SIG-M5 (cell line): ENCODE measurements around the gene MED12L.

Experiments used
- DNase-seq: peaks from one replicate; lab custom pipeline; 2025; lab: John Stamatoyannopoulos, UW

Gene MED12L

DNA sequence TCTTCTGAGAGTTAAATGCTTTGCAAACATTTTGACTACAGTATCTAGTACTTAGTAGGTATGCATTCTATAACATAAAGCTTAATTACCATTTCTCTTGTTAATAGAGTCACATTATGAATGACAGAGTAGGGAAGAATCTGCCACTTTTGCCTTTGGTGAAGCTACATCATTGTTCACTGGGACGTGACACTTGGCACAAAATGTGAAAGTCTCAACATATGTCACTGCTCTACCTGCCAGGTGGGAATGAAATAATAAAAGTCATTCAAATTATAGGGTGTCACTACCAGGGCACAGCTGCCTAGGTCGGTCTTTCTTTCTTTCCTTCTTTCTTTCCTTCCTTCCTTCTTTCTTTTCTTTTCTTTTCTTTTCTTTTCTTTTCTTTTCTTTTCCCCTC is 213.5 kb downstream of the MED12L start:
- no peak for DNase-seq

DNA sequence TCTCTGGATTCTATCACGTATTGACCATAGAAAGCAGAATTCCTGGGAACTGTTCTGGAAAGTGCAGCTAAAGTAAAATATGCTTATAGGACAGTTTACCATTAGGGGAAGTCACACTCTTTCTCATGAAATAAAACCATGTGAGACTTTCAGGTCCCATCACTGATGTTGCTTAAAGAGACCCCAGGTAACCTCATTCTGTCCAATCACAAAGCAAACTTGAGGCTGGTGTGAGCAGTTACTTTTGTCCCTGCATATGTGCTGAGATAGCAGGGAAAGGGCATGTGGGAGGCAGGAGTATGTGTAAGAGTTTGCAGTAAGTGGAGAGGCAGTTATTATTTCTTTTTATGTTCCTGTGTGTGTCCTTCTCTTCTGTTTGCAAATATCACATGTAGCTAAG is 215.1 kb downstream of the MED12L start:
- DNase-seq, result no peak

- no peak for DNase-seq
These were observed 216.3 kb downstream of the MED12L start for GRCh38 chr3:151301787-151302186.

DNA sequence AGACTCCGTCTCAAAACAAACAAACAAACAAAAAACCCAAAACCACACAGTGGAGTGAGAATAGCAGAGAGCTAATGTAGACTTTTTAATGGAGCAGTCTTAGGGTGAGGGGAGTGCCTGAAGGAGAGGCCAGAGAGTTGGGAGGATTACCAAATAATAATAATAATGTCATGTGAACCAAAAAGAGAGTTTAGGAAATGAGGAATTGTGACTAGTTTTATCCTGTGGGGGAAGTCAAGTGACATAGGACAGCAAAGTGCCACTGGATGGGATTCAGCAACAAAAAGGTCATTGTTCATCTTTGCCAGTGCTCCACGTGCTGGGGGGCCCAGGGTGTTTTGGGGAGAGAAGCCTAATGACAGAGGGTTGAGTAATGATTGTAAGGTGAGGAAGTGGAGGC is 218.3 kb downstream of the MED12L start:
- DNase-seq, result no peak

- no peak for DNase-seq
These were observed 219.8 kb downstream of the MED12L start for GRCh38 chr3:151305060-151305774.

- DNase-seq, result no peak
These were observed 220.3 kb downstream of the MED12L start for GRCh38 chr3:151305775-151306151.

DNA sequence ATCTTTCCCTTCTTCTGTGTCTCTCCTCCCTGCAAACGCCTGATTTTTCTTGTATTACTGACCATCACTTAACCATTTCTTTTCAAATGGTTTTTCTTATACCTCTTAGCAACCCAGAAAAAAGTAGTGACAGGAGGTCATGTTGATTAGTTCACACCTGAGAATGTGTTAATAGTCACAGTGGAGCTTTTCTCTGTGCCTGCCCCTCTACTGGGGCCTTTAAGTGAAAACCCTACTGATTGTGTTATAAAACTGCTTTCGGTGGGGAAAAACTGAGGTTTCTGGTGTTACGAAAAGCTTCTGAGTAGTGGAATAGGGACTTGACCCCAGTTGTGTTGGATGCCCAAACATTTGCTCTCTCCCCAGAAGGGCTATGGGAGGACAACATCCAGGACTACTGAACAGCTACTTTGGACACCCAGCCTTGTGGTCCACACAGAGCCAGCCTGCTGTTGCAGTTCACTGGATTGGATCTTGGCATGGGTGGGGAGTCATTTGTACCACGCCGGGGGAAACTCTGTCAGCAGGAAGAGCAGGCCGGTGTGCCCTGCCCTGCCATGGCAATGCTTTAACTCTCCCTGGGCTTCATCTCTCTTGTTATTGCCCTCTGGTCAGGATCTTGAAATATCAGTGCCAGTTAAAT is 220.8 kb downstream of the MED12L start:
- no peak for DNase-seq

DNA sequence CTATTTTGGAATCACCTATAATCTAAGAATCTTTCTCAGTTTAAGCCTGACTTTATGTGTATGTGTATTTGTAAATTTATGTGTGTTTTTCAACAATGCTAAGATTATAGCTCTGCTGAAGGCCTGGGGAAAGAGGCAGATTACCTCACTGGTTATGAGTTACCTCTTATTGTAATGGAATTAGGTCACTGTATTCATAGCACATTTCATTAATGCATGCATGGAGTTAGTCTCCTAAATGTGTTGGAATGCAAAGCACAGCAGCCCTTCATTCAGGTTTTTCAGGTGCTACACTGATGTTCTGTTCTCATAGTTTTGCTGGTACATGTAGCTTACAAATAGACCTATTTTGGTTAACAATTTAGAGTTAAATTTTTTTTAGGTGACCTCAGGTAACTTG is 221.7 kb downstream of the MED12L start:
- DNase-seq, result no peak

DNA sequence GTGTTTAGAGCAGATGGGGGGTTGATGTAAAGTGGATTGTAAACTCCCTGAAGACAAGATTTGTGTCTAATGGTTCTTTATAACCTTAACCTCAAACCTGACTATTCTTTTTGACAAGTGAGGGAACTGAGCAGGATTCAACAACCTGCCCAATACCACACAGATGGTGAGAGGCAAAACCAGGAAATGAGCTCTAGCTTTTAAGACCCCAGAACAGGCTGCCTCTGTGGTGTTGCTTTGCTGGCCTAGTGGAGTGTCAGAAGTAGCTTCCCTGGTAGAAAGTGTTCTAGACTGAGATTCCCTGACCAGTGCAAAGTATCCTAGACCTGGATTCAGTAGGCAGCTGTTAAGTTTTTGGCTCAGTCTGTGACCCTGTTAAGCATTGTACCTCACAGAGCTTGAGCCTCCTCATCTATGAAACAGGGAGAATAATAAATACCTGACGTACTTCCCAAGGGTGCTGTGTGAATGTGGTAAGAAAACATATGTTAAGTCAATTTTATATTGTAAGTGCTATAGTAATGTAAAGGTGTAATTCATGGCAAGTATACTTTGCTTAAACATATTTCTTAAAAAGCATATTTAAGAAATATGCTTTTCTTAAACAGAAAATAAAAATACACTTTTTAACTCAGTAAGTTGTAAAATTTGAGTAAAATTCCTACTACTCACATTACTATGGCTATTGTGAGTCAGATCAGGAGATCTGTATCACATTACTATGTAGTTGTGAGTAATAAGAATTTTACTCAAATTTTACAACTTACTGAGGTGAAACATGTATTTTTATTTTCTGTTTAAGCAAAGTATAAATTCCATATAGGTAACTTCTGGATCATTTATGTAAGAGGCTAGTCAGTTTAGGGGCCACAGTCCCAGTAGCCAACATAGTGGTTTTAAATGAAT is 222.4 kb downstream of the MED12L start:
- no peak for DNase-seq

GRCh38 chr3:151309566-151309965 is 224.1 kb downstream of the MED12L start:
- no peak for DNase-seq

DNA sequence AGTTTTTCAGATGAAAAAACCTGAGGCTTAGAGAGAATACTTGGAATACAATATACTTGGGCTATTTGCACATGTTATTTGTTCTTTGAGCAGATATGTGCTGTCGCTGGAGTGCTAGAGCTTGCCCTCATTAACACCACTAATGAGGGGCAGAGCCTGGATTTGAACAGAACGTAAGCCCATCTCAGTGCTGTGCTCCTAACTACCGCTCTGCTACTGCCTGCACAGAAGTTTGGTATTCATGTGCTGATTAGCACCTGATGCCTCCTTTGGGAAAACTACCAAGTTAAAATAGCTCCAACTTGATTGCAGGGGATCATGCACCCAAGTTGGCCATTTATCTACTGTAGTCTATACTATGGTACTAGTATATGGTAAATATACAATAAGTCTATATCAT is 227.5 kb downstream of the MED12L start:
- no peak for DNase-seq

DNA sequence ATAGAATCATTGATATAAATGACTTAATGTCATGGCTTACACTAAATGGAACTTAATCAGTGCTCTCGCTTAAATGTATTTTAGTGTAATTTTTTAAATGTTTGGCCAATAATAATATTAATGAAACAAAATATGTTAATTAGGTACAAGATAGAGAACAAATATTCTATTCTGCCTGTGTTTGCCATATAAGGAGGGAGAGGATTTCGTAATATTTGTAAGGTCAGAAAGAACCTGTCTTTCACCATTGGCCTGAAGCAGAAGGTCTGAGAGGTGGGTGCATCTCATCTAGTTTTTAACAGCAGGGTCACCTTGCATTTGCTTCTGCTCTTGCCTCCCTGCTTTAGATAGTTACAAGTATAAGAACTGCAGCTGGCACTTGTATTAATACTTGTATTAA is 228.7 kb downstream of the MED12L start:
- DNase-seq, result no peak

DNA sequence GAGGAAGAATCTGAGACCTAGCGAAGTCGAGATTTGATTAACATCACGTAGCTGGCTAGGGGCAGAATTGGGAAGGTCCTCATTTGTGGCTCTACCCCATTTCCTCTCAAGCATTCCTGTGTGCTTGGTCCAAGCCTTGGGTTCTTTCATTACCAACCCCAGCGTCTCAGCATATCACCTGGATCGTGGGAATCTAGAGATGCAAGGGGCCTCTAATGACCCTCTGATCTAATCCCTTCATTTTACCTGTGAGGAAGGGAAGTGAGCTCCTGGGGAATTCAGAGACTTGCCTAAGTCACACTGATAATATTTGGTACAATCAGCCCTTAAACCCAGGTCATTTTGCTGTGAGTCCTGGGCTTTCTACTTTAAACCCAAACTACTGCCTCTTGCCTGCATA is 229.1 kb downstream of the MED12L start:
- DNase-seq, result no peak

DNA sequence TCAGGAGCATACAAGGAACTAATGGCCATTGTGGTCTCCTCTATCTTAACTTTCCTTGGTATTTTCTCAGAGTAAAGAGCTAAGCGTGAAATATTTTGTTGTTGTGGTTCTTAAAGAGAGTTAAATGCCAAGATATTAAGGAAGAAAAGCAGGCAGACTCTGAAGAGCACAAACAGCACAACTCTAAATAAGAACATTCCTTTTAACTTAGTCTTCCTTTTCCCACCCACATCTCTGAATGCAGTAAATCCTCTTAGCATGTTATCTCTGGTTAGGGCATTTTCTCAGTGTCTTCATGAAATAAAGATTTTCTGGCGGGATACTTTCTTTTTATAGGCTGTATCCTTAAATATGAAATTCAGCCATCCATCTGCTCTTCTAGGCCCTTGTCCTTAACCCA is 229.7 kb downstream of the MED12L start:
- no peak for DNase-seq

DNA sequence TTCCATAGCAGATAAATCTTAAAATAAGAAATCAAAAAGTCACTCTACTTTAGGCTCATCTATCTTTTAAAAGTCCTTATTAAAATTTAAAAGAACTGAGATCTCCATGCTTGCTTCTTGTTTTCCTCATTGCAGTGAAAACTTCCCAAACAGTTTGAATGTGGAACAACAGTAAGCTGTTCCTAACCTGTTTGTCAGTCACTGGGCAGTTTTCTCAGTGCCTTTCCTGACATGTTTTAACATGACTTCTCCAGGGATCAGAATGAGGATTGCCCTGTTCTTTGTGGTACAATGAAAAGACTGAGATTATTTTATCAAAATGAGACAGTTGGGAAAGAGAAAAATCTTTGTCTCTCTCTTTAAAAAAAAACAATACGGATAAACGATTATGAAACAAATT is 230.4 kb downstream of the MED12L start:
- DNase-seq, result no peak

DNA sequence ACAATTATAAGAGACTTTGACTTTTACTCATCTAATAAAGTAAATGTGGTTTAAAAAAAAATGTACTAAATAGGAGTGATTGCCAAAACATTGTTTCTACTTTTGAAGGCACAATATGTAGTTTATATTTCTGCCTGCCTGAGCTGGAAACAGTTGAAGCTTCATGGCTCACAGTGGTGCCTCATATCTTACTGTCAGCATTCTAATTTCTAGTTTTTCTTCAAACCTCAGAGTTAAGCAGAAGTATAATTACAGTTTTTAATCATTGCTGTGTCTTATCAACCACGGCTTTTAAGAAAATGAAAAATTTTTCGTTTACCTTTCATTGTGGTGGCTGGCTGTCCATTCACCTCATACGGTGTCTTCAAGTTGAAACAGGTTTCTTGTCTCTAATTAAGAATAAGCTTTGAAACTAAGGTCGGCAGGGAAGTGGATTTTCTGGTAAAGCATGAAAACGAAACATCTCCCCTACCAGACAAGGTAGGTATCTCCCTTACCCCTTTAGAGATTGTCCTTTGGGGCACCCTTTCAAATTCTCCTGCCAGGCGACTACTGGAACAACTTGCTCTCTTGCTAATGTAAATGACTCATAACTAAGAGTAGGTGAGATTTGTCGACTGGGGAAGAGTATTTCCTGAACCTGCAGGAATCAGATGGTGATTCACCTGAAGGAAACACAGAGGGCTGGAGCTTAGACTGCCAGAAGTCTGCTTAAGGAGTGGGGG is 231.0 kb downstream of the MED12L start, which contains the start of gene GPR87:
Gene GPR87, minus strand, starts transcription at position 554 of the 725 bp plus-strand sequence. CDS start 16,720 bp downstream, outside the sequence.
- DNase-seq, result no peak

DNA sequence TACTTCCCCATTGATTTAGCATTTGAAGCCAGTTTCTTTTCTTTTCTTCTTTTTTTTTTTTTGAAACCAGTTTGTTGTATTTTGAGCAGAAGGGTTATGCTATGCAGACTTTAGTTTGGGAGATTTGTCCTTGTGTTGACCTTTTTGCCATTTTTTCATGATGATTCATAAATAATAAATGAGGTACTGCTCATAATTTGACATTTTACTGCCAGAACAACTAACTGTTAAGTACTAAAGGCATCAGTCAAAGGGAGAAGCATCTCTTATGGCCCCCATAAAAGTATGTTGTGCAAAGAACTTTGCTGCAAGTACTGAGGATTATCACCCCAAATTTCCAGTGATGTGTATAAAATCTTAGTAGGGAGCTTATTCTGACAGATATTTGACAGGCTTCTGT is 232.8 kb downstream of the MED12L start:
- DNase-seq, result no peak

DNA sequence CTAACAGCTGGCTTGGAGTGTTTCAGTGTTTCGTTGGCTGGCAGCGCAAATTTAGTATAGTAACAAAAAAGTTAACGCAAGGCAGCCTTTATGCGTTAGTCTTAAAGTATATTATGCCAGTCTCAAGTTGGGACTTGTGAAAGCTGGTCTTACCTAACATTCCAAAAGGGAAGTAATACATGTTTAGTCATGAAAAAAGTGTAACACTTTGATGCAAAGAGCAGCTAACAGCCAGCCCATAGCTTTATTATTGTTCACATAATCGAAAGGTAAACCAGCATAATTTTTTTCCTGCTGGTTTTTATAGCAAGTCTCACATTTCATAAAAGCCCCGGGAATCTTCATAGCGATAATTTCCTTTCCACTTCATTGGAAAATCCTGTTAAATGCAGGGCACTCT is 233.5 kb downstream of the MED12L start:
- no peak for DNase-seq

DNA sequence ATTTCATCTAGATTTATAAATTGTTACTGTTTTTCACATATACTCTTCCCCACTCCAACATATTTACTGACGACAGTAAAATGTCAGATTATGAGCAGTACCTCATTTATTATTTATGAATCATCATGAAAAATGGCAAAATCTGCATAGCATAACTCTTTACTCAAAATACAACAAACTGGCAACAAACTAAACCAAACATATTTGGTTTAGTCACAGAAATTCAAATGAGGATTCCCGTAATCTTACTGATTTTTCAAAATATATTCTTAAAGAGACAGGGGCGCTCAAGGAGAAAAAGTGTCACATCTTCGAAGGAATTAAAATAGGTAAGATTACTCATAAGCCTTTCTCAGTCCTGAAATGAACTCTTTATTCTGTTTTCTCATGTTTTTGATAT is 234.2 kb downstream of the MED12L start:
- no peak for DNase-seq

GRCh38 chr3:151320131-151320530 is 234.7 kb downstream of the MED12L start:
- no peak for DNase-seq

DNA sequence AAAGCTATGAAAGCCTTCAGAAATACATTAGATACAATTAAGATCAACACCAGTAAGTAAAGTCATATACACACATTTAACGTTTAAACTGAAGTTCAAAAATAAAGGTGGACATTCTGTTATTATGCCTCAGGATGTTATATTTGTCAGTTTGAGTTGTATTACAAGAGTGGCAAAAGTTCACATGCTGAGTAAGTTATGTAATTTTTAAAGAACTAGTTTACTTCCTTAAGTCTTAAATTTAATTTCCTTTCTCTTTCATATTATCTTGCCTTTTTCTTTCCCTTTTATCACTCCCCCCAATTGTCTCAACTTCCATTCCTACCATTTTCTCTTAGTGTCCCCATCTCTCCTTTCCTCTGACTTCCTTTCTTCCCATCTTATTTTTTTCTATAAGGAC is 236.1 kb downstream of the MED12L start:
- DNase-seq, result no peak

GRCh38 chr3:151322511-151322910 is 237.0 kb downstream of the MED12L start:
- no peak for DNase-seq
